Dermis microvascular lymphatic vessel endothelial cell (primary cell): Measurements from ENCODE around the gene TUBA1B. TPM values are rescaled to one million over a fixed set of nuclear protein-coding genes. Genes with fewer than 3 reads are reported as not detected.
"Not testable (repeated sequence)": the region's sequence is repeated elsewhere in the genome, so short reads cannot be mapped to it uniquely, and the experiment has no call there.

Experiments
- DNase-seq, 2 donors: peaks; one replicate each; pipeline versions ENCODE4 v3.0.0 to v3.0.0-alpha.2; 2010; ENCODE audit warnings: low read depth in 2 of 2
- total RNA-seq: library from RNA; depleted of rRNA; stranded (reverse); fragments of >200 nt; gene quantifications from 2 replicates; pipeline ENCODE4 v1.2.1, GENCODE V29; 2014

Gene TUBA1B
- total RNA-seq, 1 donor from 2014 or later: 1,463 TPM

- DNase-seq: not testable (repeated sequence)
These were observed 3.2 kb downstream of the TUBA1B start for GRCh38 chr12:49127971-49128370.

GRCh38 chr12:49126852-49127763 is 4.1 kb downstream of the TUBA1B start:
- DNase-seq: no peak

GRCh38 chr12:49121047-49121696 is 10.0 kb downstream of the TUBA1B start:
- DNase-seq: peak; percentile 66 to 77

- no peak for DNase-seq
These were observed 20.0 kb downstream of the TUBA1B start for GRCh38 chr12:49111206-49111605.

GRCh38 chr12:49110464-49111155 is 20.6 kb downstream of the TUBA1B start, which contains the start of gene LMBR1L:
Gene LMBR1L, minus strand, starts transcription at chr12:49110847. Its CDS starts 292 bp downstream, at chr12:49110555.
- DNase-seq: peak; percentile 96 to 99

- peak in 1 of 2 donors; percentile 66 for DNase-seq
These were observed 21.3 kb downstream of the TUBA1B start for GRCh38 chr12:49109641-49110463.

GRCh38 chr12:49108958-49109404 is 22.2 kb downstream of the TUBA1B start:
- DNase-seq: no peak

GRCh38 chr12:49105504-49106084 is 25.6 kb downstream of the TUBA1B start:
- peak; percentile 55 to 83 for DNase-seq

- no peak for DNase-seq
These were observed 26.4 kb downstream of the TUBA1B start for GRCh38 chr12:49104822-49105221.

- DNase-seq: no peak
These were observed 30.8 kb downstream of the TUBA1B start for GRCh38 chr12:49100380-49100779.

- no peak for DNase-seq
These were observed 32.5 kb downstream of the TUBA1B start for GRCh38 chr12:49098703-49099102.

- DNase-seq: peak in 1 of 2 donors; percentile 59
These were observed 33.2 kb downstream of the TUBA1B start for GRCh38 chr12:49098035-49098451.

GRCh38 chr12:49097381-49097780 is 33.8 kb downstream of the TUBA1B start:
- no peak for DNase-seq

- no peak for DNase-seq
These were observed 36.2 kb downstream of the TUBA1B start for GRCh38 chr12:49094975-49095365.

- DNase-seq: peak in 1 of 2 donors; percentile 55
These were observed 36.8 kb downstream of the TUBA1B start, which contains the start of gene DHH for GRCh38 chr12:49094160-49094974. Gene DHH, minus strand, starts transcription at chr12:49094801. Its CDS starts 289 bp downstream, at chr12:49094512.

GRCh38 chr12:49093792-49094159 is 37.4 kb downstream of the TUBA1B start:
- DNase-seq: peak in 1 of 2 donors; percentile 48

- DNase-seq: no peak
These were observed 38.3 kb downstream of the TUBA1B start for GRCh38 chr12:49092816-49093406.

- DNase-seq: peak in 1 of 2 donors; percentile 48
These were observed 38.9 kb downstream of the TUBA1B start for GRCh38 chr12:49092086-49092815.

GRCh38 chr12:49091836-49092085 is 39.4 kb downstream of the TUBA1B start:
- DNase-seq: no peak
